Brain microvascular endothelial cell (primary cell): Measurements from ENCODE around the gene APBB2.
"Not testable (repeated sequence)": the region's sequence is repeated elsewhere in the genome, so short reads cannot be mapped to it uniquely, and the experiment has no call there.

Experiments used
- DNase-seq: peaks from one replicate; pipeline ENCODE4 v3.0.0-alpha.2; 2020
- H3K27ac ChIP-seq: fragments of 250-450 bp; sonication (Bioruptor Pico); 2 replicates; pipeline ENCODE4 v1.5.1; 2020; ENCODE audit warnings: mild to moderate bottlenecking, moderate library complexity
- H3K27me3 ChIP-seq: fragments of 250-450 bp; sonication (Bioruptor Pico); replicated peaks from 2 replicates; pipeline ENCODE4 v1.5.1; 2020; ENCODE audit warnings: mild to moderate bottlenecking
- H3K36me3 ChIP-seq: fragments of 250-450 bp; sonication (Bioruptor Pico); replicated peaks from 2 replicates; pipeline ENCODE4 v1.5.1; 2020; ENCODE audit warnings: mild to moderate bottlenecking
- H3K4me3 ChIP-seq: 2 replicates; pipeline ENCODE4 v1.5.1; 2011; ENCODE audit warnings: low read depth, mild to moderate bottlenecking, control low read depth, low read length, moderate library complexity
- CTCF ChIP-seq: IDR thresholded peaks from 2 replicates; pipeline ENCODE4 v1.5.1; 2011; ENCODE audit warnings: low read depth, mild to moderate bottlenecking, moderate library complexity, low read length, control low read depth, inconsistent platforms; ENCODE audit errors: missing control alignments
- in situ Hi-C: cut with HindIII; loops from 2 replicates; pipeline ENCODE4 v1.10.0; 2017; ENCODE audit warnings: low sequenced_read_pairs, low pct_ligation_motif_present

Gene APBB2

DNA sequence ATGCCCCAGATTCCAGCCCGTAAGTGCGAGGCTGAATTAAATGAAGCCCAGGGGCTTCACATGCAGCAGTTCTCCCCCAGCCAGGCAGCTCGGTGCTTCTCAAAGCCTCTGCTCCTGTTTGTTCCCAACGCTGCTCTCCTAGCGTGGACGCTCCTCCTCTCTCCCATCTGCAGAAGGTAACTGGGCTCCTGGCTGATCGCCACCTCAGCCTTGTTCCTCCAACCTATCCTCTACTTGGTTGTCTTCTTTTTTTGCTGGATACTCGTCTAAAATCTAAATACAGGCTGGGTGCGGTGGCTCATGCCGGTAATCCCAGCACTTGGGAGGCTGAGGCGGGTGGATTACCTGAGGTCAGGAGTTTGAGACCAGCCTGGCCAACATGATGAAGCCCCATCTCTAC is 394.2 kb downstream of the APBB2 start:
- Histone ChIP-seq H3K4me3 (no peak overlapping the region), H3K27ac (no peak overlapping the region), H3K27me3 (no peaks in the 10 kb centered on the region), H3K36me3 (peaks cover 85% of the 10 kb centered on the region)
- in situ Hi-C loops: no loop called here
- TF ChIP-seq CTCF: no peak
- DNase-seq: no peak

GRCh38 chr4:40817157-40817556 is 397.2 kb downstream of the APBB2 start:
- DNase-seq, in situ Hi-C loops, H3K27me3 ChIP-seq, H3K4me3 ChIP-seq, H3K27ac ChIP-seq: not testable (repeated sequence)
- peaks cover 73% of the 10 kb centered on the region for H3K36me3 ChIP-seq

DNA sequence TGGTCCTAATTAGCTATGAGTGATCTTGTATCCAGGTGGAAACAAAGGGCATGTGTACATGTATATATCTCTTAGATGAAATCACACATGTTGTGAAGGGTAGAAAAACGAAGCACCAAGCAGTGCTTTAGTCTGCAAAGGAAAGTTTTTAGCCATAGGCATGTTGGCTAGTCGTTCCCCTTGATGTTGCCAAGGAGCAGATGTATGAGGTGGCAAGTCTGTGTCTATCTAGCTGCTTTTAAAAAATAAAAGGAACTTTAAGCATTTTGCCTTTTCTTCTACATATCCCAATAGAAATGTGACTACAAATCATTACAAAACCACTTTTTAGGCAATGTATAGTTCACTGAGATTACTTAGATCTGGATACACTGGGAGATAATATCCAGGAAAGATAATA is 401.5 kb downstream of the APBB2 start:
- H3K36me3 ChIP-seq: peaks cover 36% of the 10 kb centered on the region
- in situ Hi-C loops: no loop called here
- H3K4me3 ChIP-seq: no peak overlapping the region
- H3K27me3 ChIP-seq: no peaks in the 10 kb centered on the region
- no peak for DNase-seq
- no peak for TF ChIP-seq CTCF
- H3K27ac ChIP-seq: peak overlapping the region; percentile 52

- no peak for TF ChIP-seq CTCF
- Histone ChIP-seq H3K27ac (peak overlapping the region; percentile 52), H3K36me3 (peaks cover 32% of the 10 kb centered on the region), H3K27me3 (no peaks in the 10 kb centered on the region), H3K4me3 (no peak overlapping the region)
- in situ Hi-C loops: no loop called here
- DNase-seq: no peak
These were observed 402.0 kb downstream of the APBB2 start for GRCh38 chr4:40812386-40812785.

DNA sequence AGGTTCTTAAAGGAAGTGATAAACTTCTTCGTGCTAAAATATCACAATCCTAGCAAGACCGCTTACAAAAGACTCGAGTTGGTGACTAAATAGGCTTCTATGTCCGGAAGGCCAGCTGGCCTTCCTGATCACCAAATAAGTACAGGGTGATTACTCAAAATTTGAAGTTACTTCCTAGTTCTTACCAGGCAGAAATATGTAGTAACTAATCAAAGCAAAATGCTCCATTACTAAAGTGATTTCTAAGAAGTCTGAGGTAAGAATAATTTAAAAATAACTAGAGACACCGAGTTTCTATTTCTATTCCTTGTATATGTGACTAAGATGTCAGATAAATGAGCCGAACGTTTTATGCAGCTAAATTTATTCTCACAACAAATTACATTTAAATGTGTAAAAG is 402.4 kb downstream of the APBB2 start:
- in situ Hi-C loops: no loop called here
- DNase-seq: no peak
- Histone ChIP-seq H3K36me3 (peaks cover 29% of the 10 kb centered on the region), H3K27me3 (no peaks in the 10 kb centered on the region), H3K4me3 (no peak overlapping the region), H3K27ac (peak overlapping the region; percentile 52)
- no peak for TF ChIP-seq CTCF

- in situ Hi-C loops: no loop called here
- no peak overlapping the region for H3K27ac ChIP-seq
- H3K27me3 ChIP-seq: no peaks in the 10 kb centered on the region
- H3K36me3 ChIP-seq: peaks cover 6% of the 10 kb centered on the region
- TF ChIP-seq CTCF: no peak
- DNase-seq: no peak
- no peak overlapping the region for H3K4me3 ChIP-seq
These were observed 405.4 kb downstream of the APBB2 start for GRCh38 chr4:40808926-40809457.
